PC-9 (cell line): Measurements from ENCODE around the gene SIPA1L3. TPM values are rescaled to one million over a fixed set of nuclear protein-coding genes. Genes with fewer than 3 reads are reported as not detected.

Experiments used
- BruUV-seq: library from RNA; stranded (reverse); fragments of 400-500 nt; replicated peaks from 2 replicates; lab custom pipeline; 2021; lab: Mats Ljungman, UMichigan
- CTCF ChIA-PET: fragments of 300-600 bp; sonication (Branson Sonifier 250); formaldehyde crosslinking; loops from one replicate; lab custom pipeline; 2022; ENCODE audit warnings: antibody characterized with exemption; lab: Charles Lee
- POLR2A ChIA-PET: fragments of 300-600 bp; sonication (Branson Sonifier 250); formaldehyde crosslinking; loops from one replicate; lab custom pipeline; 2022; ENCODE audit warnings: antibody characterized with exemption; ENCODE audit not compliant: unreplicated experiment; lab: Charles Lee
- DNase-seq, 2 experiments: peaks; one replicate each; pipeline versions ENCODE4 v3.0.0 to v3.0.0-alpha.2; 2015 to 2022; ENCODE audit warnings: mixed read lengths in 1 of 2
- H2AFZ ChIP-seq: fragments of 200-600 bp; sonication (generic); 2 replicates; pipeline ENCODE4 v1.8.1; 2017; ENCODE audit warnings: antibody characterized with exemption
- H3F3A ChIP-seq: fragments of 200-600 bp; sonication (generic); 2 replicates; pipeline ENCODE4 v1.8.1; 2017; ENCODE audit warnings: antibody characterized with exemption, mild to moderate bottlenecking, low read depth; ENCODE audit not compliant: insufficient read depth
- H3K27ac ChIP-seq: fragments of 200-600 bp; sonication (generic); 2 replicates; pipeline ENCODE4 v1.6.1; 2016; ENCODE audit warnings: mixed run types
- H3K27me3 ChIP-seq: fragments of 200-600 bp; sonication (generic); 2 replicates; pipeline ENCODE4 v1.6.1; 2016; ENCODE audit warnings: low read depth, mixed run types; ENCODE audit not compliant: insufficient read depth
- H3K36me3 ChIP-seq: fragments of 200-600 bp; sonication (generic); 2 replicates; pipeline ENCODE4 v1.6.1; 2016; ENCODE audit warnings: low read depth, mixed run types
- H3K4me1 ChIP-seq: fragments of 200-600 bp; sonication (generic); replicated peaks from 2 replicates; pipeline ENCODE4 v1.6.1; 2016; ENCODE audit warnings: mixed run types; ENCODE audit not compliant: insufficient read depth
- H3K4me2 ChIP-seq: fragments of 200-600 bp; sonication (generic); 2 replicates; pipeline ENCODE4 v1.6.1; 2017; ENCODE audit warnings: mixed run types
- H3K4me3 ChIP-seq: fragments of 200-600 bp; sonication (generic); 2 replicates; pipeline ENCODE4 v1.6.1; 2016; ENCODE audit warnings: mixed run types
- H3K79me2 ChIP-seq: fragments of 200-600 bp; sonication (generic); 2 replicates; pipeline ENCODE4 v1.6.1; 2017; ENCODE audit warnings: low read depth, mixed run types
- H3K9me2 ChIP-seq: fragments of 200-600 bp; sonication (generic); 2 replicates; pipeline ENCODE4 v1.8.1; 2017; ENCODE audit warnings: mild to moderate bottlenecking; ENCODE audit not compliant: insufficient read depth
- H3K9me3 ChIP-seq: fragments of 200-600 bp; sonication (generic); 2 replicates; pipeline ENCODE4 v1.8.1; 2016; ENCODE audit warnings: low read depth; ENCODE audit not compliant: insufficient read depth
- H4K20me1 ChIP-seq: fragments of 200-600 bp; sonication (generic); 2 replicates; pipeline ENCODE4 v1.8.1; 2017; ENCODE audit not compliant: insufficient read depth
- EZH2 ChIP-seq: fragments of 200-600 bp; sonication (generic); IDR thresholded peaks from 2 replicates; pipeline ENCODE4 v1.8.0; 2017; ENCODE audit warnings: antibody characterized with exemption, low read depth
- intact Hi-C: fragments of 100-400 bp; cut with micrococcal nuclease; formaldehyde crosslinking; loops from one replicate; pipeline ENCODE4 v1.10.0; 2022; ENCODE audit not compliant: unreplicated experiment
- total RNA-seq: library from RNA; stranded (reverse); gene quantifications from 2 replicates; pipeline ENCODE4 v1.2.3, GENCODE V29; 2021
- TF ChIP-seq, protein P1 (sequence below): fragments of 200-600 bp; sonication (generic); conservative IDR thresholded peaks from 2 replicates; pipeline ENCODE4 v1.6.1; 2017; ENCODE audit warnings: mixed run types, antibody characterized with exemption, mild to moderate bottlenecking, moderate library complexity

Gene SIPA1L3
- total RNA-seq, 1 experiment from 2014 or later, result 55.2 TPM

DNA sequence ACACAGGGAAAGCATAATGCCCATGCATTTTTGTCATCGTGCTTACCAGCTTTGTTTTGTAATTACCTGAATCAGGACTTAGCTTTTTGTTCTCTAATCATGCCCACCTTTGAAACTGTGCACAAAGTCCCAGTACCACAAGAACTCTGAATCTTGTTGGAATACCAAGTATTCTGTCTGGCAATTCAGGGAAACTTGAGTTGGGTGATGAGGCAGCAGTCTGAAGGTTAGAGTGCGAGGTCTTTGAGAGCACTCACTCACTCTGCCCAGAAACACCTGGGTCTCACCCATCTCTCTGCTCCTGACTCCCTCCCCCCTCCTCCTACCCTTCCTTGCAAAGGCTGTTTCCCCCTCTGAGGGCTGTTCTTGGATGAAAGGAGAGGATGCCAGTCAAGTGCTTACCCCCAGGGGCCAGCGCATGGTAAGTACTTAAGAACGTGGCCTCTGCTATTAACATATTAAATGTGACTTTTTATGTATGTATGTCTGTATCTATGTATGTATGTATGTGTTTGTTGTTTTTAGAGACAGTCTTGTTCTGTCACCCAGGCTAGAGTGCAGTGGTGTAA lies 22.4 kb downstream of the SIPA1L3 start:
- DNase-seq, result no peak
- Histone ChIP-seq H3K4me2 (no peak overlapping the region), H3K4me3 (no peak overlapping the region), H3K36me3 (no peaks in the 10 kb centered on the region), H4K20me1 (no peaks in the 10 kb centered on the region), H3K27me3 (no peaks in the 10 kb centered on the region), H3F3A (peaks cover 45% of the 10 kb centered on the region), H3K9me3 (no peaks in the 10 kb centered on the region), H3K79me2 (peaks cover 40% of the 10 kb centered on the region), H2AFZ (no peak overlapping the region), H3K27ac (no peak overlapping the region), H3K4me1 (peaks cover 48% of the 10 kb centered on the region), H3K9me2 (no peaks in the 10 kb centered on the region)
- intact Hi-C loops, result no loop called here
- ChIA-PET POLR2A (no interaction called here), CTCF (no interaction called here)
- BruUV-seq, result no TSS peak
- TF ChIP-seq EZH2, result no peak
- TF ChIP-seq, protein P1, sequence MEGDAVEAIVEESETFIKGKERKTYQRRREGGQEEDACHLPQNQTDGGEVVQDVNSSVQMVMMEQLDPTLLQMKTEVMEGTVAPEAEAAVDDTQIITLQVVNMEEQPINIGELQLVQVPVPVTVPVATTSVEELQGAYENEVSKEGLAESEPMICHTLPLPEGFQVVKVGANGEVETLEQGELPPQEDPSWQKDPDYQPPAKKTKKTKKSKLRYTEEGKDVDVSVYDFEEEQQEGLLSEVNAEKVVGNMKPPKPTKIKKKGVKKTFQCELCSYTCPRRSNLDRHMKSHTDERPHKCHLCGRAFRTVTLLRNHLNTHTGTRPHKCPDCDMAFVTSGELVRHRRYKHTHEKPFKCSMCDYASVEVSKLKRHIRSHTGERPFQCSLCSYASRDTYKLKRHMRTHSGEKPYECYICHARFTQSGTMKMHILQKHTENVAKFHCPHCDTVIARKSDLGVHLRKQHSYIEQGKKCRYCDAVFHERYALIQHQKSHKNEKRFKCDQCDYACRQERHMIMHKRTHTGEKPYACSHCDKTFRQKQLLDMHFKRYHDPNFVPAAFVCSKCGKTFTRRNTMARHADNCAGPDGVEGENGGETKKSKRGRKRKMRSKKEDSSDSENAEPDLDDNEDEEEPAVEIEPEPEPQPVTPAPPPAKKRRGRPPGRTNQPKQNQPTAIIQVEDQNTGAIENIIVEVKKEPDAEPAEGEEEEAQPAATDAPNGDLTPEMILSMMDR, result no peak

DNA sequence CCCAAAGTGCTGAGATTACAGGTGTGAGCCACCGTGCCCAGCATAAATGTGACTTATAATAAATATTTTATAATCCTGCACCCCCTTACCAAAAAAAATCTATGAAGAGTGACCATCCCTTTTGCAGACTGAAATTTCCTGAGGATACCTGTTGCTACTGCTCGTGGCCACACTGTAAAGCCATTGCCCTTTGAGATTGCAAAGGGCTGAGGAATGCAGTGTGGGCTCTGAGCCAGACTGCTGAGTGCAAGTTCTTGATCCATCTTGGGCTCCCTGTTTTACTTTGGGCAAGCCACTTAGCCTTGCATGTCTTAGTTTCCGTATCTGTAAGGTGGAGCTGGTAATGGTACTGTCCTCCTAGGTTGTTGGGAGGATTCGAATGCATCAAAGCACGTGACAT lies 23.4 kb downstream of the SIPA1L3 start:
- H3K4me2 ChIP-seq, result no peak overlapping the region
- no peaks in the 10 kb centered on the region for H3K9me2 ChIP-seq
- TF ChIP-seq, protein P1, result no peak
- TF ChIP-seq EZH2, result no peak
- H3K4me1 ChIP-seq, result peaks cover 57% of the 10 kb centered on the region
- ChIA-PET POLR2A (interaction anchor here (0.5 kb wide), 1 partner anchor 31 kb away, joined by 4 read pairs; no protein-coding TSS in a partner anchor), CTCF (no interaction called here)
- peaks cover 49% of the 10 kb centered on the region for H3K79me2 ChIP-seq
- H3K9me3 ChIP-seq, result no peaks in the 10 kb centered on the region
- no peak overlapping the region; the same call in 1 of the 2 replicates for H3K27ac ChIP-seq
- no peak overlapping the region for H2AFZ ChIP-seq
- no peaks in the 10 kb centered on the region for H4K20me1 ChIP-seq
- no TSS peak for BruUV-seq
- H3F3A ChIP-seq, result peaks cover 46% of the 10 kb centered on the region
- H3K4me3 ChIP-seq, result no peak overlapping the region
- no peaks in the 10 kb centered on the region for H3K36me3 ChIP-seq
- intact Hi-C loops, result no loop called here
- H3K27me3 ChIP-seq, result no peaks in the 10 kb centered on the region
- no peak for DNase-seq

DNA sequence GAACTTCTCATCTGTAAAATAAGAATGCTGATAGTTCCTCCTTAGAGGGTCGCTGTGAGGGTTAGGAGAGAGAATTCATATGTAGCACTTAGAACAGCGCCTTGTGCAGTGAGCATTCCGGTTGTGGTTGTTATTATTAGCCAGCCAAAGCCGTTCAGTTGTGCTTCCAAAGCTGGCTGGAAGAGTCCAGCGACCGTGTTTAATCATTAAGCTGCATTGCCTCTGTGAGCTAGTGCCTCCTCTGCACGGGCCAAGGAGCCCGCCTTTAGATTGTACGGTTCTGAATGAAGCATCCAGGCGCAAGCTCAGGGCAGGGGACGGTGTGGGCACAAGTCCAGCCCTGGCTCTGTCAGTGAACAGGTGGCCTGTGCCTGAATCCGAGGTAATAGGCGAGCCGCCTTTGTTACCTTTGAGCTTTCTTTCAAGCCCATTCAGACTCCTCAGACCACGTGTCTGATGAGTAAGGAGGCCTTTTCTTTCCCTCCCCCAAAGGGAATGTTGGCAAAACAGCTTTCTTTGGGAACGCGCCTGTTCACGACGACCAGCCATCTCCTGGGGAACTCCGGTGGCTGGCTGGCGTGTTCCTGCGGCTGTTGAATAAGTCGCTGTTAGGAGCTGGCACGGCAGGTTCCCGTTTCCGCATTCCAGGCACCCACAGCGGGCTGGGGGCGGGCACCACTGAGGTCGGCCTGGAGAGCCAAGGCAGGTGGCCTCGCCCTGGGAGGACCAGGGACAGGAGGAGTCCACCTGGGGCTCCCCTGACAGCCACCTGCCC lies 25.1 kb downstream of the SIPA1L3 start:
- peak; percentile 92 to 95 for DNase-seq
- peak overlapping the region; percentile 71 for H3K4me2 ChIP-seq
- peak overlapping the region; percentile 58 for H2AFZ ChIP-seq
- CTCF ChIA-PET, result interaction anchor here (0.6 to 1.6 kb wide), 5 partner anchors 25 to 1100 kb away, joined by 3 to 17 read pairs (median 8); partner anchors contain the start of genes FBXO27 and SIPA1L3
- TF ChIP-seq, protein P1, result no peak
- no peak for TF ChIP-seq EZH2
- H3F3A ChIP-seq, result peaks cover 46% of the 10 kb centered on the region
- H3K27me3 ChIP-seq, result no peaks in the 10 kb centered on the region
- peak overlapping the region; percentile 74 for H3K27ac ChIP-seq
- H3K36me3 ChIP-seq, result no peaks in the 10 kb centered on the region
- POLR2A ChIA-PET, result interaction anchor here (0.6 to 1.3 kb wide), 8 partner anchors 10 to 1715 kb away, joined by 3 to 16 read pairs (median 5); partner anchors contain the start of genes FAM98C and SIPA1L3
- intact Hi-C loops, result loop anchor here (1.0 kb wide), 1 partner anchor 26 kb away; the partner anchor contains the start of gene WDR87
- BruUV-seq, result TSS peak; percentile 70
- no peaks in the 10 kb centered on the region for H3K9me3 ChIP-seq
- H3K79me2 ChIP-seq, result peaks cover 66% of the 10 kb centered on the region
- no peaks in the 10 kb centered on the region for H3K9me2 ChIP-seq
- peak overlapping the region; percentile 44 for H3K4me3 ChIP-seq
- no peaks in the 10 kb centered on the region for H4K20me1 ChIP-seq
- peaks cover 62% of the 10 kb centered on the region for H3K4me1 ChIP-seq
